Stimulated activated CD4-positive, alpha-beta T cell treated with anti-CD3 and anti-CD28 coated beads, TNF-alpha, amount 100 ng/mL, for 24 hours (primary cell): Measurements from ENCODE around the gene SHQ1.
"Not testable (repeated sequence)": the region's sequence is repeated elsewhere in the genome, so short reads cannot be mapped to it uniquely, and the experiment has no call there.

Source experiments
- DNase-seq, 3 experiments: peaks; one replicate each; pipeline ENCODE4 v3.0.0-alpha.2; 2020; ENCODE audit warnings: low read depth in 3 of 3

The SHQ1 gene

GRCh38 chr3:72748659-72749058 is 99.6 kb downstream of the SHQ1 start:
- DNase-seq = no peak

DNA sequence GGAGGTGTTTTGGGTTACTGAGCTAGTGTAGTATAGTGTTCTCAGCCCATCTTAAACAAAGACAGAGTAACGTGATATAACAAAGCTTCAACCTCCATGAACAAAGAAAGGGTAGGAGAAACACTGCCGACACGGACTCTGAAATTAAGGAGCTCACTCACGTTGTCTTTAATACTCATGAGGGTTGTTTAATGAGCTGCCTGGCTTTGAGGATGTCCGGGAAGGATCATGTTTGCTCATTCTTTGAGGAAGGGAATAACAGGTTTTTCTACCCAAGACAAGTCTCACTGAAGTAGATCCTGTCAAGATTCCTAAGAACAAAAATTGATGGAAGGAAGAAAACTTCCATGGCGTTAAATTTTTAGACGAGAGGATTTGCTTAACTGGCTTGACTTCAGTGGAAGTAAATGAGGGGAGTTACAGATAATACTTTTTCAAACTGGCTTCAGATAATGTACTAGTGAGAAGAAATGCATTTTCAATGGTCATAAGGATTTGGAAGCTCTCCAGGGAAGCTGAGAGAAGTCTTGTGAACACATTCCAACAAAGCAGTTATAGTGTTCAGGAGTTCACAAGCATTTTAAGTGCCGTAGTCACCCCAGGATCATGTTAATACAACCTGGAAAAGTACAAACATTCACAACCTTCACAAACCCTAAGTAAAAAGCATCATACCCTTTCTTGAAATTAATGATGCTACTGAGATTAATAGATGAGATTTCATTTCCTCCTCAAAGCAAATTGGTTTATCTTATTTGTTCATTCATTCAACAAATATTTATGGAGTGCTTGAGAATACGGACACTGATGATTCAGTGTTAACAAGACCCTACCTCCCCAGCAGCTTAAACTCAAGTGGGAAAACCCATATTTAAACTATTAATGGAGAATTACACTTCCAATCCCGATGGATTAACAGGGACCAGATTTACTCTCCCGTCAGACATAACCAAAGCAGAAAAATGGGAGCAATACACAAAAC is 101.5 kb downstream of the SHQ1 start:
- no peak for DNase-seq

DNA sequence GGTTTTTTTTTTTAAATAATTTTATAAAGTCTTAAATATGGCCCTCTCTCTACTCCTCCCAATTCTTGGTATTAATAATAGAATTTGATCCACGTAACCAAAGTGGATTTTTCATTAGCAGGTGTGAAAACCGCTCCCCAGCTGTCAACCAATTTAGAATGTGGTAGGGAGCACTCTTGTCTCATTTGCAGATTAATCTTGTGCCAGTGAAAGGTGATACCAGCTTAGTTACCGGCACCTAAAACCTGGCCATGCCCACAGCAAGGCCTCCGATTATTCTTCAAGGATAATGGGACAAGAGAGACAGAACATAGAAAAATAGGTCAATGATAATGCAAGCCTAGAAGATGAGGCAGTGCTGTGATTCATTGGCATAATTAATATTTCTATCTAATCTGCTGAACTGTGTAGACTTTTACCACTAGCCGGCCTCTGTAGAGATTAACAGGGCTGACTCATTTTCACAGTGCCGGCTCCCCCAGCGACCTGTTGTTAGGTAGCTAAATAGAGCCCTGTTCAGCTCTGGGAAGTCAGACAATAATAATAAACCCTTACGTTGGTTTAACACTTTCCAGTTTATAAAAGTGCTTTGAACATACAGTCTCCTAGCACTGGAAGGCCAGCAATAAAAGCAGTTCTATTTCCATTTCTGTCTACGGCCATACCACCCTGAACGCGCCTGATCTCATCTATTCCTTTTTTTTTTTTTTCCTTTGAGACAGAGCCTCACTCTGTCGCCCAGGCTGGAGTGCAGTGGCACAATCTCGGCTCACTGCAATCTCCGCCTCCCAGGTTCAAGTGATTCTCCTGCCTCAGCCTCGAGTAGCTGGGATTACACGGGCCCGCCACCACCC is 102.9 kb downstream of the SHQ1 start:
- no peak for DNase-seq

DNA sequence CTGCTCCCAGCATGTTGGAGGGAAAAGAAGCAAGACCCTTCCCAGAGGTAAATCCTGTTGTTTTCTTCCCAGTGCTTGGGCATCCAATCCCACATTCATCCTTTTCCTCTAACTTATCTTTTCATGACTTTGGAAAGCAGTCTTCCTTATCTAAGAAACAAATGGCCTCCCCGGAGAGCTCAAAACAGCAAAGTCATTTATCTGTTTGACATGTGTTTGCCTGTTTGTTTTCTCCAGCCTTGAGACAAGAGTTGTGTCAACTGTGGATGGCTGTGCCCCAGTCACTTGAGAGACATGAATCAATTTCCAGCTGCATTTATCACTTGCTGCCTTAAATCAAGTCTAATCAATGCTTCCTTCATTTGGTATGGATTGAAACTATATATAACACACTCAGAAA is 103.9 kb downstream of the SHQ1 start:
- no peak for DNase-seq

DNA sequence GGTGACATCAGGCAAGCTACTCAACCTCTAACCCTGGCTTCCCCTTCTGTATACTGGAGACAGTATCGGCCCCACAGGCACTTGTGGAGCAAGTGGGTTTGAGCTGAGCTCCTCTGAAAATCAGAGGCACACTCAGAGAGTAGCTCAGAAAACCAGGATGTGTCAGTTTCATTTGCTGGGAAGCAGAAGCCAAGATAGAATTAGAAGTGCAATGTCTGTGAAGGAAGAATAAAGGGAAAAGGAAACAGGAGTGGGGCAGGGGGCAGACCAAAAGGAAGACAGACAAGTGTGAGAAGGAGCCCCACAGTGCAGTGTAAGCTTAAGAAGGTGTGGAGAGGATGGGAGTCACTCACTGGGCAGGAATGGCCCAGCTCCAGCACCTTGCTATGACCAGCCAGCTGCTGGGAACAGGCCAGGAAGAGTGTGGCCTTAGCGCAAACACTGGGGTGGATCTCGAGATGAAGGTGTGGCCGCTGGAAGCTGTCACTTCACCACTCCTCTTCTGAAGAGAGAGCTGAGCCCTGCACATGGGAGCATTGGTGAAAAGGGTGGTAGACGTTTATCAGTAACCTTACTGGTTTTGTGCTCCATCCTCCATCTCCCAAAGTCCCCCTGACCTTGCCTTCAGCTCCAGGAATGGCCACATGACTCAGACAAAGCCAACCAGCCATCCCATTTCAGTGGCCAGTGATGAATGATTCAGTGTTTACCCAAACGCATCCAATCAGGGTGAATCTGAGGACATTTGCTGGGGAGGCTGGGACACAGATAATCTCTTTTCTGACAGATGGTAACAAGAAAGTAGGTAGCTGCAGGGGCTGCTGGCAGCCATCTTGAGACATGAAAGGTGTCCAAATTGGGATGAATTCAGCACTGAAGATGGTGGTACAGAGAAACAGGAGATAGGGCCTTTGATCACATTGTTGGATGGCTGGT is 108.4 kb downstream of the SHQ1 start:
- DNase-seq = no peak

DNA sequence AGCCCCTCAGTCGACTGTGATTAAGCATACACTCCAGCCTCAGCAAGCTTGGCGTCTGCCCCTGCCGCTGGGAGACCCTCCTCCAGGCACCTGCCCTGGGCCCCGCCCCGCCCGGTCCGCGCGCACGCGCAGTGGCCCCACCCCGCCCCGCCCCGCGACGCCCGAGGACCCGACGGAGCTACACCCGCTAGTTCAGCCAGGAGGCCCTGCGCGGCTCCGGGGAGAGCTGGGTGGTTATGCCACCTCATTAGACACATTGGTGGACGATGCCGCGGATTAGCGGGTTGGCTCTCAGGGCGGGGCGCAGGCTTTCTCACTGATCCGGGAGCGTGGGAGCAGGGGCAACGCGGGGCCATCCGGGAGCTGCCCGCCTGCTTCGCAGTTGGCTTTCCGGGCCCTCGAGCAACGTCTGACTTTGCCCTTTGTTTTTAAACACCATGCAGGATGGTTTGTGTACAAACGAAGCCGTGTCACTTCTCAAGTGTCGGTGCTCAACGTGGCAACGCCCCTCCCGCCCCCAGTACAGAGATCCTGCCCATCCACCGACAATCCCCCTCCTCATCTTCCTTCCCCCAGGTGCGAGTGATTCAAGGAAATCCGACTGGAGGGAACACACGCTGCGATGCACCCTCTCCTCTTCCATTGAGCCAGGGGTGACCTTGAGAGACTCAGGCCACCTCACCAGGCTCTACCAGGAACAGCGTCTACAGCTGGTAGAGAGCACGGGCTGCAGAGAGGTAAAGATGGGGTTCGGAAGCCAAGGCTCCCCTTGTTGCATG is 109.3 kb downstream of the SHQ1 start:
- DNase-seq = peak; percentile 42 to 64 (median 45)

DNA sequence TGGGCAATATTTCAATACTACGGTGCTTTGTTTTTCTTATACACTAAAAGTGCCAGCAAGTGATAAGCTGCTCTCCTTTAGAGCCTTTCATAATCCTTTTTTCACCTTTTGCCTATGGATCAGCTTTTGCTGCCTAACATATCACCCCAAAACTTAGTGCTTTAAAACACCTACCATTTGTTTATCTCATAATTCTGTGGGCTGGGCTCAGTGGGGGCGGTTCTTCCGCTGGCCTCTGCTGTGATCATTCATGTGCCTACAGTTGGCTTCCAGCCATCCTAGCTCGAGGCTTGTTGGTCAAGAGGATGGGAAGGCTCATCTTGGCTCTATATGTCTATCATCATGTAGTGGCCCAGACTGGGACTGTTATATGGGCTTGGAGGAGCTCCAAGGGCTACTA is 113.2 kb downstream of the SHQ1 start:
- DNase-seq = not testable (repeated sequence)

- no peak for DNase-seq
Observed at GRCh38 chr3:72733676-72734075, 114.6 kb downstream of the SHQ1 start.

- not testable (repeated sequence) for DNase-seq
Observed at GRCh38 chr3:72732666-72733345, 115.4 kb downstream of the SHQ1 start.

DNA sequence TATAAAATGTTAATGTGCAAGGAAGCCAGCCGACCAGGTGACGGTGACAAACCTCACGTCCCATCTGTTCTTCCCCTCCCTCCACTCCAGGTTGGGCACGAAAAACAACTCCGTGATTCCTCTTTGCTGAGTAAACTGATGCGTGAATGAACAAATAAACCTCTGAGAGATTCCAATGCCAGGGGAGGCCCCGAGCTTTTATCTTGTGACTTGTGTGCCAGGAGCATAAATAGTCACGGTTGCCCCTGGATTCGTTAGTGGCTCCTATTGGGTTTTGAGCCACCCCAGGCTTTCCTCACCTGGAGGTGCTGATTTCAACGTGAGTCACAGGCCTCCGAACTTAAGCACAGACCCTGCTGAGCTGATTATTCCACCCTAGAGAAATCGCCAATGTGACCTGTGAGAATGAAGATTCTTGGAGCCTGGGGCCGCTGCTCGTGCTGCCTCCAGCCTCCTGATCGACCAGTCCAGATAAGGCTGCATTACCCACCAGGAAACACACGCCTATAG is 119.2 kb downstream of the SHQ1 start:
- DNase-seq = no peak

DNA sequence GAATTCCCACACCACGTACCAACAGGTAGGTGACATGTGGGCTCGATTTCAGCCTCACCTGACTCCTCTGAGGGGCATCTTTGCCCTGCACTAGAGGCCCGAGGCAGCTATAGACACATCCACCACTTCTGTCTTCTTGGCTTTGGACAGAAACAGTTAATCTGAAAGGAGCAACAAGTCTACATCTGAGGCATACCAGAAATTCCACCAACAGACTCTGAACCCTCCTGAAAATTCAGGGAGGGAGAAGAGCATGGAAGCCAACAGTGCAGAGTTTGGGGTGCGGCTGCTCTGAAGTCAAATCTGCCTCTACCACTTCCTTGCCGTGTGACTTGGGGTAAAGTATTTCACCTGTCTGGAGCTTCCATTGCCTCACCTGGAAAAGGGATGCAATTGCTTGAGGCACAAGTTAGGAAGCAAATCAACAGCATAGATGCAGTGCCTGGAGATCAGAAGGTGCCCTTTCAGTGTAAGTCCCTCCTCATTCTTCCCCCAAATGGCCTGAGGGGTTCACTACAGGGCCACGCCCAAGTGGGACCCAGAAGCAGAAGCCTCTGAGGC is 119.8 kb downstream of the SHQ1 start:
- no peak for DNase-seq

- DNase-seq = no peak
Observed at GRCh38 chr3:72727726-72728125, 120.5 kb downstream of the SHQ1 start.

DNA sequence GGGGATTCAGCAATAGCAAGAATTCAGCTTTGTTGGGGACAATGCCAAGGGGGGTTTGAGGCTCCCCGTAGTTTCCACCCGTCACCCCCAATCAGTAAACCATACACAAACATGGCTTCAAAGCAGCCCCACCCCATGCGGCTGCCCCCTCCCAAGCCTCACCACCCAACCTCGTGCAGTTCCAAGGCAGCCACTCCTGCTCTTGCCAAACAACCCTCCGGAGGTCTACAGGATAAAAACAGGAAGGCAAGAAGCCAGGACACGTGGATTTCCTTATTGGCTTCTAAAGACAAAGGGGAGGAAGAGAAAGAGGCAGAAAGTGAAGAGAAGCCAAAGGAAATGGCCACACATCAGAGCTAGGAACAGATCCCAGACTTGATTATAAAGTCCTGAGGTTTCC is 121.1 kb downstream of the SHQ1 start:
- DNase-seq = no peak

- DNase-seq = no peak
Observed at GRCh38 chr3:72725229-72725628, 123.0 kb downstream of the SHQ1 start.

- no peak for DNase-seq
Observed at GRCh38 chr3:72724070-72724469, 124.2 kb downstream of the SHQ1 start.

DNA sequence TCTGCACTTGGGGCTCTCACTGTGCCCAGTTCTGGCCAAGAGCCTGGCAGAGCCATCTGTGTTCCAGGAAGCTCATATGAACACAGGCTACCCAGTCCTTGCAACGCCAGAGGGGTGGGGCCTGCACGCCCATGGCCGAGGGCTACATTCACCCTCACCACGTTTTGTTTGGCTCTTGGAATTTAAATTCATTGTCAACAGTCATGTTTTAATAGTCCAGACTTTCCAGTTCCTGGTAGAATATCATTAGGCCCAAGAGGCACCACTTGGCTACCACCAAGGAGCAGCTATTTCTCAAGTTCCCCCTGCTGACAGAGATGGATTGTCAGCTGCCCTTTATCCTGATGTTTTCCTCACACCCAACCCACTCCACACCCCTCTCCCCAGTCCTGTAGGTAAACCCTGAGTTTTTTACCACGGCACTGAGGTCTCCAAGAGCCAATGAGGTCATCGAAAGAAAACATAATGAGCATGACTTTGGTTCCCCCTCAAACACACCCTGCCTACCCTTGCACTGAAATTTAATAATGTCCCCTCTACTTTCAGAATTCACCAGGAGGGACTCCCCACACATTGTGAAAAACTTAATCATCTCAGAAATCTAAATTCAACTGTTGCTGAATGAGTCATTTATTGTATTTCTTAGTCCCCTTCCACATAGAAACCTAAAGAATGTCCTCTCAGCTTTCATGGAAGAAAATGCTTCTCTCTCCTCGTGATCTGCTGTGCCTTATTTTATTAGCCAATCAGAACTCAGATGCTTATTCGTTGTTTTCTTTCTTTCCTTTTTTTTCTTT is 125.1 kb downstream of the SHQ1 start:
- DNase-seq = no peak

GRCh38 chr3:72721683-72722381 is 126.4 kb downstream of the SHQ1 start:
- DNase-seq = no peak

DNA sequence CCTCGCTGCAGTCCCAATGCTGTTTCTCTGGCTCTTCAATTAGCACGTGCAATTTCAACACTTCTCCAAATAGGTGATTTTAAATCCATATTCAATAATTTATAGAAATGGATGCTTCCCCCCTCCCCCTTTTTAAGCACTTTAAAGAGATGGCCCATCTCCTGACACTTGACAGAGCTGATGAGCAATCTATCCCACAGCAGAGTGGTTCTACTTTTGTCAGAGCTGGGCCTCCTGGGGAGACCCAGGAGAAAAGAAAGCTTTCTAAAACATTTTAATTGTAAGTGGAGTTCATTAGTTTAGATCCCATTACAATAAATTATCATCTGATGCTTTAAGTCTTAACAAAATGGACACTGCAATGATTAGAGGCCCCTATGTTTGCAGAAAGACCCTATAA is 127.7 kb downstream of the SHQ1 start:
- DNase-seq = no peak
